ENCODE data around the gene POC1B. TPM values are rescaled to one million over a fixed set of nuclear protein-coding genes. Genes with fewer than 3 reads are reported as not detected.

Gene POC1B
- total RNA-seq, 1 experiment from 2014 or later: 17.8 TPM

- TF ChIP-seq AFF4 (CRISPR knock-in tag; IDR thresholded peaks at IDR 0.05; ENCODE audit: borderline replicate concordance) (no peak), ZMAT4 (CRISPR knock-in tag; IDR thresholded peaks at IDR 0.05) (no peak), CBFB (CRISPR knock-in tag; IDR thresholded peaks at IDR 0.05; ENCODE audit: low read depth) (no peak), TEAD4 (CRISPR knock-in tag; IDR thresholded peaks at IDR 0.05) (no peak), TP53 (CRISPR knock-in tag; IDR thresholded peaks at IDR 0.05) (no peak), MXD4 (CRISPR knock-in tag; IDR thresholded peaks at IDR 0.05; ENCODE audit: borderline replicate concordance) (no peak), E2F1 (CRISPR knock-in tag; IDR thresholded peaks at IDR 0.05) (no peak), MAX (CRISPR knock-in tag; IDR thresholded peaks at IDR 0.05) (no peak), ZBTB43 (CRISPR knock-in tag; IDR thresholded peaks at IDR 0.05) (no peak), ATF6 (CRISPR knock-in tag; IDR thresholded peaks at IDR 0.05) (no peak), SOX15 (CRISPR knock-in tag; IDR thresholded peaks at IDR 0.05) (no peak)
Measured at GRCh38 chr12:89476232-89476631, 49.6 kb downstream of the POC1B start (continued).

- Mint-ChIP-seq H3K27me3 (ENCODE audit: low read depth) (no peaks in the 10 kb centered on the region), H3K27ac (no peak overlapping the region), H3K4me1 (no peaks in the 10 kb centered on the region), H3K4me3 (no peak overlapping the region), H3K9me3 (no peaks in the 10 kb centered on the region), H3K36me3 (no peaks in the 10 kb centered on the region)
- POLR2A ChIA-PET: interaction anchor here (0.6 kb wide), 1 partner anchor 890 kb away, joined by 4 read pairs; no protein-coding TSS in a partner anchor
- CTCF ChIA-PET: no interaction called here
- DNase-seq (ENCODE audit: low spot score) (no peak), ATAC-seq (no peak)
- TF ChIP-seq USF1 (CRISPR knock-in tag; IDR thresholded peaks at IDR 0.05) (no peak), ZNF219 (CRISPR knock-in tag; IDR thresholded peaks at IDR 0.05; ENCODE audit: borderline replicate concordance) (no peak), STAT6 (CRISPR knock-in tag; conservative IDR thresholded peaks at IDR 0.05; ENCODE audit: low read depth) (no peak), PRRX2 (CRISPR knock-in tag; IDR thresholded peaks at IDR 0.05) (no peak), ERG (CRISPR knock-in tag; IDR thresholded peaks at IDR 0.05) (no peak), SP1 (CRISPR knock-in tag; conservative IDR thresholded peaks at IDR 0.05) (no peak), JAZF1 (CRISPR knock-in tag; IDR thresholded peaks at IDR 0.05) (no peak), ZNF423 (CRISPR knock-in tag; IDR thresholded peaks at IDR 0.05) (no peak), ZNF671 (CRISPR knock-in tag; IDR thresholded peaks at IDR 0.05) (no peak), MXD4 (CRISPR knock-in tag; IDR thresholded peaks at IDR 0.05; ENCODE audit: borderline replicate concordance) (no peak), CBFB (CRISPR knock-in tag; IDR thresholded peaks at IDR 0.05; ENCODE audit: low read depth) (no peak), ZNF396 (CRISPR knock-in tag; IDR thresholded peaks at IDR 0.05; ENCODE audit: borderline replicate concordance) (no peak), KAT7 (CRISPR knock-in tag; IDR thresholded peaks at IDR 0.05; ENCODE audit: borderline replicate concordance) (no peak)
Measured at GRCh38 chr12:89475203-89475990, 50.5 kb downstream of the POC1B start.

Measured in WTC11 (cell line).